HCT116 (cell line): ENCODE measurements around the gene FATE1.

Experiments used
- CEBPB ChIP-seq: IDR thresholded peaks from 2 replicates; pipeline ENCODE4 v1.6.1; 2012; ENCODE audit warnings: low read depth
- EGR1 ChIP-seq: IDR thresholded peaks from 2 replicates; pipeline ENCODE4 v1.6.1; 2012; ENCODE audit warnings: low read depth
- EZH2phosphoT487 ChIP-seq: fragments of 200-600 bp; IDR thresholded peaks from 2 replicates; pipeline ENCODE4 v1.6.1; 2018; ENCODE audit warnings: antibody characterized with exemption, borderline replicate concordance
- JUND ChIP-seq: IDR thresholded peaks from 2 replicates; pipeline ENCODE4 v1.6.1; 2012
- POLR2A ChIP-seq: IDR thresholded peaks from 2 replicates; pipeline ENCODE4 v1.7.0; 2011; ENCODE audit warnings: borderline replicate concordance; ENCODE audit not compliant: insufficient read depth, insufficient read length; ENCODE audit errors: extremely low read depth
- POLR2AphosphoS5 ChIP-seq: IDR thresholded peaks from 2 replicates; pipeline ENCODE4 v1.6.1; 2011; ENCODE audit warnings: mild to moderate bottlenecking, low read depth, low read length, moderate library complexity
- SP1 ChIP-seq: IDR thresholded peaks from 2 replicates; pipeline ENCODE4 v1.6.1; 2012; ENCODE audit warnings: low read depth
- YY1 ChIP-seq: IDR thresholded peaks from 2 replicates; pipeline ENCODE4 v1.6.1; 2011; ENCODE audit warnings: low read length, low read depth, moderate library complexity, mild to moderate bottlenecking; ENCODE audit not compliant: insufficient replicate concordance; ENCODE audit errors: extremely low read depth
- ZNF274 ChIP-seq: fragments of 200-500 bp; sonication (Bioruptor generic); IDR thresholded peaks from 2 replicates; pipeline ENCODE4 v1.6.1; 2014; ENCODE audit warnings: mild to moderate bottlenecking, low read depth, low read length, inconsistent platforms
- TF ChIP-seq, protein P1 (sequence below), 3 experiments: fragments of 200-600 bp in 1 of 3; sonication (generic) in 1 of 3; IDR thresholded peaks in 2 of 3; conservative IDR thresholded peaks in 1 of 3; 2 replicates each; pipeline ENCODE4 v1.5.1; 2012 to 2017; ENCODE audit warnings: low read depth in 2 of 3, low read length in 2 of 3, antibody characterized with exemption in 1 of 3, borderline replicate concordance in 1 of 3, control low read depth in 1 of 3, mild to moderate bottlenecking in 1 of 3, mixed read lengths in 1 of 3, mixed run types in 1 of 3, moderate library complexity in 1 of 3; ENCODE audit not compliant: insufficient read depth in 1 of 3
- TF ChIP-seq, protein P2 (sequence below): IDR thresholded peaks from 2 replicates; pipeline ENCODE4 v1.6.1; 2012; ENCODE audit warnings: low read depth
- TF ChIP-seq, protein P3 (sequence below): IDR thresholded peaks from 2 replicates; pipeline ENCODE4 v1.6.1; 2011; ENCODE audit warnings: mild to moderate bottlenecking, low read length, moderate library complexity; ENCODE audit not compliant: insufficient replicate concordance; ENCODE audit errors: extremely low read depth

DNA sequence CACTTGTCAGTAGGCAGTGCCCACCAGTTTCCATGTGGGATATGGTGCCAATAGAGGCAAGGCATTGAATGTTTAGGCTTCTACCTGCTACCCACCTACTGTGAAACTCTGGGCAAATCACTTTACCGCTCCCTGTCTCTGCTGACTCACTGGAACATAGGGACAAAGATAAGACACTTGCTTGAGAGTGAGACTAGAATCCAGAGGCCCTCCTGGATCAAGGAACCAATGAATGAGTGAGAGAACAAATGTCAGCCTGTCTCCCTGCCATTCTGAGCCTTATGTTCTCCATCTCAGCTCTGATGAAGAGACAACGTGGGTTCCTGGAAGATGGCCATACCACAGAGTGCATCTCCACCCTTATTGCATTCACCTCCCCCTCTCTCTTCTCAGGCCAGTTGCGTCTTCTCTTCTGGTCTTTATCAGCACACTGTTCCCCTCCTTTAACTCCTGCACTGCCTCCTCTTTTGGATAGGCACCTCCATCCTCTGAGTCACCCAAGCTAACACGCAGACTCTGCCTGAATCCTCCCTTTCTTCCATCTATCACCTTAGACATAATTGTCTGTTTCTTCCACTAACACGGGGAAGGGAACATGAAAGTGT lies 35.9 kb upstream of the FATE1 start:
- TF ChIP-seq YY1 (no peak), EZH2phosphoT487 (no peak), SP1 (no peak), POLR2AphosphoS5 (no peak), CEBPB (no peak), JUND (no peak), EGR1 (no peak), POLR2A (no peak), ZNF274 (no peak)
- TF ChIP-seq, protein P1, sequence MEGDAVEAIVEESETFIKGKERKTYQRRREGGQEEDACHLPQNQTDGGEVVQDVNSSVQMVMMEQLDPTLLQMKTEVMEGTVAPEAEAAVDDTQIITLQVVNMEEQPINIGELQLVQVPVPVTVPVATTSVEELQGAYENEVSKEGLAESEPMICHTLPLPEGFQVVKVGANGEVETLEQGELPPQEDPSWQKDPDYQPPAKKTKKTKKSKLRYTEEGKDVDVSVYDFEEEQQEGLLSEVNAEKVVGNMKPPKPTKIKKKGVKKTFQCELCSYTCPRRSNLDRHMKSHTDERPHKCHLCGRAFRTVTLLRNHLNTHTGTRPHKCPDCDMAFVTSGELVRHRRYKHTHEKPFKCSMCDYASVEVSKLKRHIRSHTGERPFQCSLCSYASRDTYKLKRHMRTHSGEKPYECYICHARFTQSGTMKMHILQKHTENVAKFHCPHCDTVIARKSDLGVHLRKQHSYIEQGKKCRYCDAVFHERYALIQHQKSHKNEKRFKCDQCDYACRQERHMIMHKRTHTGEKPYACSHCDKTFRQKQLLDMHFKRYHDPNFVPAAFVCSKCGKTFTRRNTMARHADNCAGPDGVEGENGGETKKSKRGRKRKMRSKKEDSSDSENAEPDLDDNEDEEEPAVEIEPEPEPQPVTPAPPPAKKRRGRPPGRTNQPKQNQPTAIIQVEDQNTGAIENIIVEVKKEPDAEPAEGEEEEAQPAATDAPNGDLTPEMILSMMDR (IDR thresholded peaks at IDR 0.05 in 2 of 3, conservative IDR thresholded peaks at IDR 0.05 in 1 of 3; ENCODE audit: borderline replicate concordance in 1 of 3, insufficient read depth in 1 of 3, low read depth in 2 of 3, low read length in 2 of 3): no peak
- TF ChIP-seq, protein P2, sequence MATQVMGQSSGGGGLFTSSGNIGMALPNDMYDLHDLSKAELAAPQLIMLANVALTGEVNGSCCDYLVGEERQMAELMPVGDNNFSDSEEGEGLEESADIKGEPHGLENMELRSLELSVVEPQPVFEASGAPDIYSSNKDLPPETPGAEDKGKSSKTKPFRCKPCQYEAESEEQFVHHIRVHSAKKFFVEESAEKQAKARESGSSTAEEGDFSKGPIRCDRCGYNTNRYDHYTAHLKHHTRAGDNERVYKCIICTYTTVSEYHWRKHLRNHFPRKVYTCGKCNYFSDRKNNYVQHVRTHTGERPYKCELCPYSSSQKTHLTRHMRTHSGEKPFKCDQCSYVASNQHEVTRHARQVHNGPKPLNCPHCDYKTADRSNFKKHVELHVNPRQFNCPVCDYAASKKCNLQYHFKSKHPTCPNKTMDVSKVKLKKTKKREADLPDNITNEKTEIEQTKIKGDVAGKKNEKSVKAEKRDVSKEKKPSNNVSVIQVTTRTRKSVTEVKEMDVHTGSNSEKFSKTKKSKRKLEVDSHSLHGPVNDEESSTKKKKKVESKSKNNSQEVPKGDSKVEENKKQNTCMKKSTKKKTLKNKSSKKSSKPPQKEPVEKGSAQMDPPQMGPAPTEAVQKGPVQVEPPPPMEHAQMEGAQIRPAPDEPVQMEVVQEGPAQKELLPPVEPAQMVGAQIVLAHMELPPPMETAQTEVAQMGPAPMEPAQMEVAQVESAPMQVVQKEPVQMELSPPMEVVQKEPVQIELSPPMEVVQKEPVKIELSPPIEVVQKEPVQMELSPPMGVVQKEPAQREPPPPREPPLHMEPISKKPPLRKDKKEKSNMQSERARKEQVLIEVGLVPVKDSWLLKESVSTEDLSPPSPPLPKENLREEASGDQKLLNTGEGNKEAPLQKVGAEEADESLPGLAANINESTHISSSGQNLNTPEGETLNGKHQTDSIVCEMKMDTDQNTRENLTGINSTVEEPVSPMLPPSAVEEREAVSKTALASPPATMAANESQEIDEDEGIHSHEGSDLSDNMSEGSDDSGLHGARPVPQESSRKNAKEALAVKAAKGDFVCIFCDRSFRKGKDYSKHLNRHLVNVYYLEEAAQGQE: no peak
- TF ChIP-seq, protein P3, sequence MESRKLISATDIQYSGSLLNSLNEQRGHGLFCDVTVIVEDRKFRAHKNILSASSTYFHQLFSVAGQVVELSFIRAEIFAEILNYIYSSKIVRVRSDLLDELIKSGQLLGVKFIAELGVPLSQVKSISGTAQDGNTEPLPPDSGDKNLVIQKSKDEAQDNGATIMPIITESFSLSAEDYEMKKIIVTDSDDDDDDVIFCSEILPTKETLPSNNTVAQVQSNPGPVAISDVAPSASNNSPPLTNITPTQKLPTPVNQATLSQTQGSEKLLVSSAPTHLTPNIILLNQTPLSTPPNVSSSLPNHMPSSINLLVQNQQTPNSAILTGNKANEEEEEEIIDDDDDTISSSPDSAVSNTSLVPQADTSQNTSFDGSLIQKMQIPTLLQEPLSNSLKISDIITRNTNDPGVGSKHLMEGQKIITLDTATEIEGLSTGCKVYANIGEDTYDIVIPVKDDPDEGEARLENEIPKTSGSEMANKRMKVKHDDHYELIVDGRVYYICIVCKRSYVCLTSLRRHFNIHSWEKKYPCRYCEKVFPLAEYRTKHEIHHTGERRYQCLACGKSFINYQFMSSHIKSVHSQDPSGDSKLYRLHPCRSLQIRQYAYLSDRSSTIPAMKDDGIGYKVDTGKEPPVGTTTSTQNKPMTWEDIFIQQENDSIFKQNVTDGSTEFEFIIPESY: no peak
